ENCODE results near the gene NRP1.

- no peak for TF ChIP-seq CTCF (IDR thresholded peaks at IDR 0.05)
- no peak for TF ChIP-seq POLR2A (IDR thresholded peaks at IDR 0.05)
Measured at GRCh38 chr10:33151344-33151864, 183.1 kb downstream of the NRP1 start.
